Erythroblast (primary cell): ENCODE data around the gene HLA-DQB1.

Source experiments
- GATA1 ChIP-seq: IDR thresholded peaks from 2 replicates; pipeline ENCODE4 v1.6.1; 2011; ENCODE audit warnings: low read depth, mild to moderate bottlenecking, control low read depth, low read length, moderate library complexity
- POLR2A ChIP-seq: IDR thresholded peaks from 2 replicates; pipeline ENCODE4 v1.6.1; 2011; ENCODE audit warnings: mild to moderate bottlenecking, low read length

- TF ChIP-seq POLR2A (no peak), GATA1 (no peak)
Observed at GRCh38 chr6:32613475-32613874, 53.0 kb downstream of the HLA-DQB1 start.
